Stimulated activated CD4-positive, alpha-beta T cell treated with anti-CD3 and anti-CD28 coated beads, TNF-alpha, amount 100 ng/mL, for 24 hours (primary cell): ENCODE data around the gene SIRT5.

Experiments used
- DNase-seq, 3 experiments: peaks; one replicate each; pipeline ENCODE4 v3.0.0-alpha.2; 2020; ENCODE audit warnings: low read depth in 3 of 3

The SIRT5 gene

DNA sequence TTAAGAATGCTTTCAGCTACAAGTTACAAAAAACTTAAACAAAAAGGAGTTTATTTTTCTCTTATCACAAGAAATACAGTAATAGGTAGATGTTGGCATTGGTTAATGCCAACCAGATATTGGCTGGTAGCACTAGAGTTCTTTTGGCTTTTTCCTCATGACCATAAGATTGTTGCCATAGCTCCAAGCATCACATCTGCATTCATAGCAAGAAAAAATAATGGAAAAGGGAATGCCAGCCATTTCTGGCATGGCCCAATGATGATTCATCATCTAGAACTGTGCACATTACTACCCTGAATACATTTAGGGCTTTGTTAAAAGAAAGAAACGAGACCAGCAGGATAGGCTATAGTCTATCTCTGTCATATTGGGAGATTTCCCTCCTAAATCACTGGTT lies 20.8 kb upstream of the SIRT5 start:
- no peak for DNase-seq

DNA sequence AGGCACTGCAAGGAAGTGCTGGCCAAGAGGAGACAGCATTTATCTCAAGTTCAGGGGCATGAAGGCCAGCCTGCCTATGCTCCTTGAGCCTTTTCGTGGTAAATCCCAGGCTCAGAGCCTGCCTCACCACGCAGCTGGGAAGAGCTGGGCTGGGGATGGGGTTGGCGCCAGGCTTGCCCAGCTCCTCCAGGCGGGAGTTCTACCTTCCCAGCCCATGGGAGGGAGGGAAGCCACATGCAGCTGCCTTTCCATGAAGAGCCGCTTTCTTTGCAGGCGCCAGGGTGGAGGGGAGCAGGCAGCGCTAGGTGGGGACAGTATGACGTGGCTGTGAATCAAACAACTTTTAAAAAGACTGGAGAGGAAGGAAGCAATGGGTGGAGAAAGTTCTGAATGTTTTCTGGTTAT lies 19.5 kb upstream of the SIRT5 start:
- no peak for DNase-seq

DNA sequence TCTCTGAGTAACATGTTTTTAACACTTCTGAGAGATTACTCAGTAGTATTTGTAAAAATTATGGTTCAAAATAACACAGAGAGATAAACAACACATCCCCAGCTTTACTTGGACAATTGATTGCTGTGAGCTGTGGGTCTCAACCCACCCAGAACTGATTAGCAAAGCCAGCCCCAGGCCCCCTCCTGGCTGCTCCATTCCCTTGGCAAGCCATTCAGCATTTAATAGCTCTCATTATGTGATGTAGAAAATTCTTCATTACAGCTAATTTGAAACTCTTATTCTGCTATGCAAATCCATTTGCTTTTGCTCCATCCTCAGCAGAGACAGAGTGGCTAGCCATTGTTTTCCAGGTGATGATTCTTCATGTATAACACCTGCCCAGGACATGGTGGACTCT lies 16.6 kb upstream of the SIRT5 start:
- no peak for DNase-seq

DNA sequence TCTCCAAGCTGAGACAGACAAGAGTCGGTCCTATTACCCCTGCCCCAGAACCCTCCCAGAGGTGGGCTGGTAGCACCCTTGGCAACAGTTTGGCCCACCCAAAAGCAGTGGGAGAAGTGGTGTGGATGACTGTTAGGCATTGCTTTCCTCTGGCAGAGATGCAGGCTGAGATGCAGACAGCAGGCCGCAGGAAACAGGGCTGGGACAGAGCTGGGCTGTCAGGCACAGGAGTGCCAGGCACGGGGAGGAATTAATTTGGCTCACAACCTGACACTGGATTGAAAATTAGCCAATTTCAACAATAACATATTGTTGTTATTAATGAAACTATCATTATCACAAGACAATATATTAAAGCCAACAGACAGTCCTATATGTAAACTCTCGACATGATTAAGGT lies 15.7 kb upstream of the SIRT5 start:
- no peak for DNase-seq

DNA sequence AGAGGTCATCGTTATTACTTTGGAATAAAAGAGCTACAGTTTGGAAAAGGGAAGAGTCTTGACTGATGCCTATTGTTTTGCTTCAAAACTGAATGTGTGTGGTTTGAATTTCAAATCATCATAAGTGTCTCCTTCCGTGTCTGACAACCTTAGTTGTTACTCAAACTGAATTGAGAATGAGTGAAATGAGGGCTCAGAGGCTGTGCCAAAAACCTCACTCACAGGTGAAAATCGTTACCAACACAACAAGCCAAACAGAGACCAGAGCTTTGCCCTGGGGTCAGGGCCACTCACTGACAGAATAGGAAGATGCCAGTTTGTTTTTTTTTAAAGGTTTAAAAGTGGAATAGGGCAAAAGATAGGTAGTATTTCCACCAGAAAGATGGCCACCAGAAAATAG lies 15.2 kb upstream of the SIRT5 start:
- no peak for DNase-seq

DNA sequence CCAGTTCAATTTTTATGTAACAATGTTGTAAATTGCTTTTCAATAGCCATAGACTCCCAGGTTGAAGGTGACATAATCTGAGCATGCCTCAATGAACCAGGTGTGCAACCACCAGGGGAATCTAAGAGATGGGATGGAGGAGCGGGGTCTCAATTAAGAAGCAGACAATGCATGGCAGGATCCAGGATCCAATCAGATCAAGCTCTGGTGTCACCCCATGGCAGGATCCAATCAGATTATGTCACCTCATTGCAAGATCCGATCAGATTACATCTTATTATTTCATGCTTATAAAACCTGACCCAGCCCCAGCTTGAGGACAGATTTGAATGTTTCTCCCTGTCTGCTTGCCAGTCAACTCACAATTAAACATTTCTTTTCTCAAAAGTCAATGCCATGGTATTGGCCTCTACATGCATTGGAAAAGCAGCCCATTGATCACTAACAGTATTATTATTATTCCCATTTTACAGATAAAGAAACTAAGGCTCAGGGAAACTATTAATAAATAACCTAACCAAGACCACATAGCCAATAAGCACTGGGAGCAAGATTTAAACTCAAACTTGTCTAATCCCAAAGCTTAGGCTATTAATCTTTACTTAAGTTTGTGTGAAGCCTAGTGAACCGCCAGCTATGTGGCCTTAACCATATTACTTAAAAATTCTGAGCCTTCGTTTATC lies 14.3 kb upstream of the SIRT5 start:
- DNase-seq: no peak

DNA sequence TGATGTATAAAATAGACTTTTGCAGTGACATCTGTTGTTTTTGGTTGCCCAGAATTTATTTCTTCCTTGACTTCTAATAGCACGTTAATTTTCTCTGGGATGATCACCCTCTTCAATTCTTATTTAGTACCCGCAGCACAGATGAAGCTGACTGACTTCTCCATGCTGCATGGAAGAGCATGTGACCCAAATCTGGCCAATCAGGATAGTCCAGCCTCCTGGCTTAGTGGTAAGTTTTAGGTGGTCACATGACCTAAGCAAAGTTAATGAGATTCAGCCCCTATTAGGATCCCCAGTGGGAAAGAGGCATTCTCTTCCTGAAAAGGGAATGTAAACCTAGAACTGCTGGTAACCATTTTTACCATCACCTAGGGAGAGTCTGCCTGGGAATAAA lies 13.8 kb upstream of the SIRT5 start:
- DNase-seq: no peak

DNA sequence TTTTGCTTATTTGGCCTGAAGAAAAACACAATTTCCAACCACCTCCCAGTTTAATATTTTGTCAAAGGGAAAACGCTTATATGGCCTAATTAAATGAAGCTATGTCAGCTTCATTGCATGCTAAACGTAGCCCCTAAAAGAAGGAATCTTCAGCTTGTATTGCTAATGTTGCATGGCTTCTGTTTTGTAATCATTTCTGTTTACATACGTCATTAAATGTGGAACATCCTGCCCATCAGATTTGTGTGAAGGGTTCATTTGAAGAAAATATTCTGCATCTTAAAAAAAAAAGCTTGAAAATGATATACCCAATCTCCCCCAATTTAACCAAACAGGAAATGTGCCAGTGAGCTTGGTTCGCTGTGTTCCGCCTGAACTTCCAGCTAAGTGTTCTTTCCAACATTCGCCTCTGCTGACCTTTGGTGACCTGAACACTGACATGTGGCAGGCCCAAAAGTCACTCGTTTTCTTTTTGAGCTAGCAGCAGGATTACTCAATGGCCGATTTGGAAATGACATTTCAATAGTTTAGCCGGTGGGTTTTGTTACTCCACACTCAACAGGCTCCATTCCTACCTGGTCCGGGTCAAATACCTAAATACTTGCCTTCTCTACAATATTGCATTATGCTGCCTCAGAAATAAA lies 12.7 kb upstream of the SIRT5 start:
- no peak for DNase-seq

DNA sequence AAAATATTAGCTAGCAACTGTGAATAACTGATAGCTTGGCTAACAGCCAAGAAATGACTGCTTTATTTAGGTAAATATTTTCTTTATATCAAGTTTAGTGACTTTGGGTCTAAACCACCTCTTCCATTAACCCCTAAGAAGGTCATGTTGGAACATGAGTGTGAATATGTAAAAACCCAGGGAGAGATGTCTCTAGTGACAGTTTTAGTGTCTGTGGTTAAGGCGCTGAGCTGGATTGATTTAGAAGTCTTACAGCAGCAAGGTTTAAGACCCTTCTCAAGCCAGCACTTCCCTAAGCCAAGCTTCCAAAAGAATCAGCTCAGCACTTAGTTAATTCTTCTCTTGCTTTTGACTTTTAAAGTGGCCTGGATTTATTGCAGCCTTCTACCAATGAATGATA lies 11.4 kb upstream of the SIRT5 start:
- DNase-seq: no peak

DNA sequence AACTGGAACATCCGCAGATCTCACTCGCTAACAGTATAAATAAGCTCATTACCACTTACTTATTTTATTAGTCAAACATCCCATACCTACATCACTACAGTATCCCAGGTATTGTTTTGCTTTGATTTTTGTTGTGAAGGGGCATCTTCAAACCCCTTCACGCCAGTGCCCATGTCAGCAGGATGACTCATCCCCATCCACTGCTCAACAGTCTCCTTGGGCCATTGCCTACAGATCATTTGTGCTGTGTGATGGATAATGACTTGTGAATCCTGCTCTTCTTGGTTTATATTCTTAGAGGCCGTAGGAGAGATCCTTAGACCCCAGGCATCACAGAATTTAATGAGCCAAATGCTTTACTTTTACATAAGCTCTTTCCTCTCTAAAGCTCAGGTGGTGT lies 8.5 kb upstream of the SIRT5 start:
- no peak for DNase-seq

DNA sequence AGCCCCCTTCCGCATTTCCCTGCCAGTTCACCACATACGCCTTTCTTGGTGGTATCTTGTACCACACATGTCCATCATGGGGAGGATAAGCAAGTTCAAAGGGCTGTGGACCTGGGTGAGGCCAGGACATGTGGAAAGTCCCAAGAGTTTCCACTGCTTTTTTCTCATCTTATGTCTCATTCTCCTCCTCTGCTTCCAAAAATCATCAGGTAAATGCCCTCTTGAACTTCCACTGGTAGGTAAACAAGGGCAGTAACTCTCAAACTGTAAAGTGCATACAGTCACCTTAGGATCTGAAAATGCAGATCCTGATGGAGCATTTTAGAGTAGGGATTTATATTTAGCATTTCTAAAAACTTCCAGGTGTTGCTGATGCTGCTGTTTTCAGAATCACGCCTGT lies 7.9 kb upstream of the SIRT5 start:
- DNase-seq: no peak

DNA sequence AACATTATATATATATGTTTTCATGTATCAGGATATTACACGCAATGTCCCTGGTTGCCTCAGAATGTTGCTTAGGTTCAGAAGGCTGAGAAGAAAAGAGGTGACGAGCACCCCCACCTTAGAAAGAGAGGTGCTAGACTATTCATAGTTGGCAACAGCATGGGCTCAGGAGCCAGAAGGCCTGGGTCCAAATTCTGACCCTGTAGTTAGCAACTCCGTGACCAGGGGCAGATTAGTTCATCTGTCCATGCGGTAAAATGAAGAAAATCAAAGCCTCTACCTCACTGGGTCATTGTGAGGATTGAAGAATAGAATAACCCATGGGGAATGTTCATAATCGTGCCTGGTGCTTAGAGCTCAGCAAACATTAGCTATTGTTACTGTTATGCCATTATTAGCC lies 5.4 kb upstream of the SIRT5 start:
- DNase-seq: no peak

DNA sequence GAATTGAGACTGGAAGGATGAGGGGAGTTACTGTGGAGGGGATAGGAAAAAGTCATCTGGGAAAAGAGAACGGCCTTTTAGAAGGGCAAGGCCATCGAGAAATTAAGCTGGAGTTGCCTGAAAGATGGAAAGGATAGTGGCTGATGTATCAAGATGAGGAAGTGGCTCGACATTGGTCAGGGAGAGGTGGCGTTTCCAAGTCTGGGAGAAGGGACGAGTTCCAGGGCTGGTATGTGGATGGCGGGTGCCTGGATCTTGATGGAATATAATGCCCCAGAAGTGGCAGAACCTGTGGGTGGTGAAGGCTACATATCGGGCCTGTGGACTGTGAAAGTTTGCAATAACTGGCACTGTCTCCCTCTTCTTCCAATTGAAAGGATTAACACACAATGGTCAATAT lies 2.2 kb upstream of the SIRT5 start:
- DNase-seq: no peak

DNA sequence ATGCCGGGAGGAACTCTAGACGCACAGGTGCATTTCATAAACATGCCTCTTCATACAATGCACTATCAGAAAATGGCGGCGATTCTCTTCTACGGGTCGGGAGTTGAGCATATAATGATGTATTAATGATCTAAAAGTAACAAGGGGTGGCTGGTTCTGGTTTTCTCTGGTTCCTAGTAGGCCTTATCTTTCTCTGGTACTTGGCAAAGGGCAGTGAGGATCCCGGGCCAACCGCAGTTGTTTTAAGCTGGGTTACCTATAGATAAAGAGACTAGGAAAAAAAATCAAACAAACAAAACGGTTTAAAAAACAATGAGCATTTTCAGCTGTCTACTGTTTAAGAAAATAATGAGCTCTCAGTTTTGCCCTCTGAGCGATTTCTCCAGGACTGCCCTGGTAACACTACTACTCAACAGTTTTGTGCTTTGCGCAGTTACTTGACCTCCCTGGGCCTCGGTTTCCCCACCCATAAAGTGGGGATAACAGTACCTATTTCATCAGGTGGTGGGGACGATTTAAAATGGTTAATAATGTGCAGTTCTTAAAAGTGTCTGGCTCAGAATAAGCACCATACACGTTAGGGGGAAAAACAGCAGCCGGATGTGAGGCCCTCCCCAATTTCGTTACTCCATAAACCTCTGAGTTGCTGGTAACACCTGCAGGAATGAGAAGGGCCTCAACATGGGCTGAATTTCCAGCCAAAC lies 1.3 kb upstream of the SIRT5 start:
- no peak for DNase-seq

DNA sequence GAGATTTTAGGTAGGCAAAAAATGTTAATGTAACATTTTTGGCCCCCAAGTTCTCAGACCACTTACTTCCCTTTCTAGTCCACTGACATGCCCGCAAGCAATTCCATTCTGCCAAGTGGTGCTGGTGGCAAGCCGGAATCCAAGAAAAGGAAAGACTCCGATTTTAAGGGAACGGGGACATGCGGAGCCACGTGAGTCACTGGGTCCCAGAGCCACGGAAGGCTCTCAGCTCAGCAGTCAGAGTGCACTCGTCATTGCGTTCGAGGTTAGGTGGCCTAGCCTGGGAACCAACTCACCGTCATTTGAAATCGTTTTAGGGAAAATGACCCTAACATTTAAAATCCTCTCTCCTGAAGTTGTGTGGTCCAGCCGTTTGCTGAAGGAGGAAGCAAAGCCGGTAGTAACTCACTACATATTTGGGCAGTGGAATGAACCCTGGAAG lies 711 bp upstream of the SIRT5 start:
- peak in 1 of 3 experiments; percentile 15 for DNase-seq

DNA sequence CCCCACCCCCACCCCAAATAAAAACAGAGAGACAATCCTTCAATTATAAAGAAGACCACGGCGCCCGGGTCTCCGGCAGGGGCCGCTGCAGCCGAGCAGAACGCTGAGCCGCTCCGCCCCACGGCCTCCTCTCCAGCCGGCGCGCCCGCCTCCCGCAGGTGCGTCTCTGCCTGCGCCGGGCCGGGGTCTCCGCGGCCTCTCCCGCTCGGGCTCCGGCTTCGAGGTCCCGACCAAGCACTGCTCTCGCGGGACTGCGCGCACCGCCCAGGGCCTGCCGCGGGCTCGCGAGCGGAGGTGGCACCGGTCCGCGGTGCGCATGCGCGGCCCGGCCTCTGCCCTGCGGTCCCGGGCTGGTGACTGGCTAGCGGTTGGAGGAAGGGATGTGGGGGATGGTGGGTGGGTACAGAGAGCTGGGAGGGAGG lies 241 bp upstream of the SIRT5 start:
- DNase-seq: peak; percentile 82 to 92 (median 85)

DNA sequence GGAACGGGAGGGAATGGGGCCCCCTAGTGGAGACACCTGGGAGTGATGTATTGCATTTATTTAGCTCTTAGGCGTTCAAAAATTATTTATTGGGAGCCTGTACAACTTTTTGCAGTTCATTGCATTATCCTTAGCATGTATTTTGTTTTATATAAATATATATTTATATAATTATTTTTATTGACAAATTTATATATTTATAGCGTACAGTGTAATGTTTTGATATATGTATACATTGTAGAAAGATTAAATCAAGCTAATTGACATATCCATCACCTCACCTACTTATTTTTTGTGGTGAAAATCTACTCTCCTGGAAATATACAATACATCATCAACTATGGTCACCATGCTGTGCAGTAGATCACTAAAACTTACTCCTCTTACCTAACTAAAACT lies 975 bp downstream of the SIRT5 start:
- no peak for DNase-seq

DNA sequence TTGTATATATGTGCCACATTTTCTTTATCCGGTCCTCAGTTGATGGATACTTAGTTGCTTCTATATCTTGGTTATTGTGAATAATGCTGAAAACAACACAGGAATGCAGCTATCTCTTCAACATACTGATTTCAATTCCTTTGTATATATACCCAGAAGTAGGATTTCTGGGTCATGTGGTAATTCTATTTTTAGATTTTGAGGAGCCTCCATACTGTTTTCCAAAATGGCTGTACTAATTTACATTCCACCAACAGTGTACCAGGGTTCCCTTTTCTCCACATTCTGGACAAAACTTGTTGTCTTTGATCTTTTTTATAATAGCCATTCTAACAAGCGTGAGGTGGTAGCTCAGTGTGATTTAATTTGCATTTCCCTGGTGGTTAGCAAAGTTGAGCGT lies 1.6 kb downstream of the SIRT5 start:
- DNase-seq: no peak

DNA sequence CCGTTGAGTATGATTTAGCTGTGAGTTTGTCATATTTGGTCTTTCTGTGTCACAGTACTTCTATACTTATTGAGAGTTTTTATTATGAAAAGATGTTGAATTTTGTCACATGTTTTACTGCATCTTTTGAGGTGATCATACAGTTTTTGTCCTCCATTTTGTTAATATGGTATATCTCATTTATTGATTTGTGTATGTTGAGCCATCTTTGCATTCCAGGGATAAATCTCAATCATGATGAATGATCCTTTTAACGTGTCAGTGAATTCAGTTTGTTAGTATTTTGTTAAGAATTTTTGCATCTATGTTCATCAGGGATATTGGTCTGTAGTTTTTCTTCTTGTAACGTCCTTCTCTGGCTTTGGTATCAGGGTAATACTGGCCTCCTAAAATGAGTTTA lies 3.5 kb downstream of the SIRT5 start:
- DNase-seq: no peak

DNA sequence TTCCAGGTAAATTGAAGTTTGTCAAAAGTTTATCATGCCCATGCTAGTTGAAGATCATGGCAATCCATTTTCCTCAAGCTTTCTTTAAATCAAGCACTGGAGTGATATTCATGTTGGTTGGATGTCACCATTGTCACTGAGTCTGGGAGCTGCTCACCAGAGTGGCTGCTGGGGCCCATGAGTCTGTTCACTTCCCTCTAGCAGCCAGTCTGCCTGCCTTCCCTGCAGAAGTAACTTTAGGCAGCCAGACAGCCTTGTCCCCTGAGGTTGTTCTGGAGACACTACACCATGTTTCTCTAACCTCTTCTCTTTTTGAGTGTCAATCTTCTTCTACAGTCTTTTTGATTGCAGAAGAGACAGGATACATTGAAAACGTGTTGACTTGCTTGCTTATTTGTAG lies 5.5 kb downstream of the SIRT5 start:
- DNase-seq: no peak

DNA sequence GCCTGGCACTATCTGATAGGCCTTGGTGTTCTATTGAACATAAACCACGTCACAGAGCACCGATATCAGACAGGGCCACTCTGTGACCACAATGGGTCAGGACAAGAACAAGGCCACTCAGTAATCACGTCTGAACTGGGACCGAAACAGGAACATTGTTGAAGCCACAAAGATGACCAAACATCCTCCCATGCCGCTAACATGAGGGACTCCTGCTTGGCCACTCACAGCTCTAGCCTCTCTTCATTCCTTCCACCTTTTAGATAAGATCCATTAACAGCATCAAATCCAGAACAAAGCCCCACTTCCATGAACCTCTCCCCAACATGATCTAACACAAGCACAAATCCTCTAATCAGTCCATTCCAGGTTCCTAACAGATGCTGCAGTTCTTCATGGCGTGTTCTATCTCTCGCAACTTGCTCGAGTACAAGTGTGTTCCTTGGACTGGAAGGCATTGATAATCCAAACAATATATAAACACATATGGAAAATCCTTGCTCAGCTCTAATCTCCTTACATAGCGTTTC lies 7.4 kb downstream of the SIRT5 start:
- DNase-seq: no peak

DNA sequence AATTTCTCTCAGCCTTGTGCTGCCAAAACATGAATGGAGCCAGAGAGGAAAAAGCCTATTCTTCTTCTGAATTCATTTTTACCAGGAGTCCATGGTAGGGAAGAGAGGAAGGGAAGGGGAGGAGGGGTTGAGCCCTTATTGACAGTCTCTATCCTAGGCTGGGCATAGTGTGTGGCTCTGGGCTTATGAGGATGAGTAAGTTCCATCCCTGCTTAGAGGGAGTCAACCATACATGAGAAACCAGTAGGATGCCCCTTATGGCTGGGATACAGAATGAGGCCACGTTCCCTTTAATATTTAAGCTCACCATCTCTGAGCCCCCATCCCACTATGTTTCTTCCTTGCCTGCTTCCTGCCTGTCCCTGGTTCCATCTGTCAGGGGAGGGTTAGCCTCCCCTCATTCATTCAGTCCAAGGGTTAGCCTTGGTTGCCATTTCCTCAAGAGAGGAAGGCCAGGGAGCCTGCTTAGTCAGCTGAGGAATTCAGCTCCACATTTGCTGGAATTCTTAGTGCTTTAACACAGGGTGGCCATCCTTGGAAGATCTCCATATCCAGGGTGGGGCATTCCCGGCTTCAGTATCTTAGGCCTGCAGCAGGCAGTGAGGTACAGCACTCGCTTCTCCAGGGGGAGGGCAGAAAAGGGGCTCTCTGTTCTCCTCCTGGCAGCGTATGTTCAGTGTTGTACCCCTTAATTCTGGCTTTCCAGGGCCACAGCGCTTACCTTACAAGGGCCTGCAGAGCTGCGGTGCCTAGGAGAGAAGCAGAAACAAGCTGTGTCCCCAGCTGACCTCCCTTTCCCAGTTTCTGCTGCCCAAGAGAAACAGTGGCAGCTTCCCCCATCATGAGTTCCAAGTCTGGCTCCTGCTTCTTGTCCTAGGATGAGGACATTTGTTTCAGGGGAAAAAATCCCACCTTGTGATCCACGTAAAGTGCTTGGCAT lies 12.5 kb downstream of the SIRT5 start:
- no peak for DNase-seq
